Neural crest cell (in vitro differentiated cells): Measurements from ENCODE around the gene DAAM2. TPM values are rescaled to one million over a fixed set of nuclear protein-coding genes. Genes with fewer than 3 reads are reported as not detected.
A peak's percentile ranks its signal among the peaks of the same experiment; 100 is the strongest.

Experiments used
- DNase-seq: peaks from one replicate; pipeline ENCODE4 v3.0.0; 2021; ENCODE audit warnings: low read depth, mixed read lengths, low spot score
- H3K27ac Mint-ChIP-seq: one replicate; pipeline ENCODE4 v1.8.0; 2021; ENCODE audit warnings: mild to moderate bottlenecking, mixed read lengths; ENCODE audit not compliant: unreplicated experiment
- H3K27me3 Mint-ChIP-seq: 2 replicates; pipeline ENCODE4 v1.8.0; 2021; ENCODE audit warnings: low read depth, mild to moderate bottlenecking, mixed read lengths
- H3K36me3 Mint-ChIP-seq: 2 replicates; pipeline ENCODE4 v1.8.0; 2021; ENCODE audit warnings: low read depth, mild to moderate bottlenecking, mixed read lengths
- H3K4me1 Mint-ChIP-seq: 2 replicates; pipeline ENCODE4 v1.8.0; 2021; ENCODE audit warnings: mixed read lengths
- H3K4me3 Mint-ChIP-seq: one replicate; pipeline ENCODE4 v1.8.0; 2021; ENCODE audit warnings: mild to moderate bottlenecking, mixed read lengths
- H3K9me3 Mint-ChIP-seq: 2 replicates; pipeline ENCODE4 v1.8.0; 2021; ENCODE audit warnings: mixed read lengths
- CTCF ChIP-seq: fragments of 200-600 bp; sonication (generic); conservative IDR thresholded peaks from 2 replicates; pipeline ENCODE4 v1.5.0; 2021; ENCODE audit warnings: antibody characterized with exemption, mild to moderate bottlenecking
- total RNA-seq: library from RNA; stranded (reverse); gene quantifications from 2 replicates; pipeline ENCODE4 v1.2.1, GENCODE V29; 2021

Gene DAAM2
- total RNA-seq, 1 donor from 2014 or later = 17.6 TPM

GRCh38 chr6:39812496-39812852 lies 20.3 kb downstream of the DAAM2 start:
- Mint-ChIP-seq H3K4me1 (peaks cover 50% of the 10 kb centered on the region), H3K27me3 (no peaks in the 10 kb centered on the region), H3K4me3 (no peak overlapping the region), H3K27ac (no peak overlapping the region), H3K36me3 (peaks cover 4% of the 10 kb centered on the region), H3K9me3 (peaks cover 2% of the 10 kb centered on the region)
- TF ChIP-seq CTCF = no peak
- no peak for DNase-seq

GRCh38 chr6:39812853-39813533 lies 20.8 kb downstream of the DAAM2 start:
- TF ChIP-seq CTCF = no peak
- Mint-ChIP-seq H3K36me3 (peaks cover 4% of the 10 kb centered on the region), H3K9me3 (peaks cover 2% of the 10 kb centered on the region), H3K4me3 (no peak overlapping the region), H3K4me1 (peaks cover 50% of the 10 kb centered on the region), H3K27me3 (no peaks in the 10 kb centered on the region), H3K27ac (no peak overlapping the region)
- no peak for DNase-seq

DNA sequence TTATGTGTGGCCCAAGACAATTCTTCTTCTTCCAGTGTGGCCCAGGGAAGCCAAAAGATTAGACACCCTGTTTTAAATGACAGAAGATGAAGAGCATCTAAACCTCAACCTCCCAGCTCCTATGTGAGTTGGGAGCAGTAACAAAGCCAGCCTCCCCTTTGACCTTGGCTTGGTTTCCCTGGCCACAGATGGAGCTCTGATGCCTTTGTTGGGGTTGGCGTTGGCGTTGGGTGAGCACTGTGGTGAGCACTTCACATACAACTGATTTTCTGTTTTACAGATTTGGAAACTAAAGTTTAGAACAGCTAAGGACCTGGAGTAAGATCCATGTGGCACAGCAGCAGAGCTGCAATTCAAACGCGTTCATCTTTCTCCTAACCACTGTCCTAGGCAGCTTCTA lies 22.1 kb downstream of the DAAM2 start:
- no peak for TF ChIP-seq CTCF
- no peaks in the 10 kb centered on the region for H3K27me3 Mint-ChIP-seq
- H3K9me3 Mint-ChIP-seq = peaks cover 2% of the 10 kb centered on the region
- no peak overlapping the region for H3K27ac Mint-ChIP-seq
- no peak for DNase-seq
- H3K4me1 Mint-ChIP-seq = peaks cover 45% of the 10 kb centered on the region
- H3K4me3 Mint-ChIP-seq = no peak overlapping the region
- H3K36me3 Mint-ChIP-seq = peaks cover 4% of the 10 kb centered on the region

DNA sequence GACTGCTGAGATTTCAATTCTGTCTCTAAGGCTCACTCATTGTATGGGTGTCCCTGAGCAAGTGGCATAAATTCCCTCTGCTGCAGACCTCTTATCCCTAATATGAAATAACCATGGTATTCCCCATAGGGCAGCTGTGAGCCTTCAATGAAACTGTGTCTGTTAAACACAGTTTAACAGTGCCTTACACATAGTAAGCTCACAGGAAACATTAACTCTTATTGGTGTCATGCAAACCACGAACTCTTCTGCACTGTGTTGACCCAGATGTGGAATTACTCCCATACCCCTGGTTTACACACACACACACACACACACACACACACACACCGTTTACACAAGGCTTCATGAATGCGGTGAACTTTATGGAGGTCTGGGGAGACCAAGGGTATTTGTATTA lies 23.2 kb downstream of the DAAM2 start:
- H3K9me3 Mint-ChIP-seq = peaks cover 2% of the 10 kb centered on the region
- no peak for DNase-seq
- H3K4me3 Mint-ChIP-seq = no peak overlapping the region
- H3K4me1 Mint-ChIP-seq = peaks cover 49% of the 10 kb centered on the region
- peaks cover 4% of the 10 kb centered on the region for H3K36me3 Mint-ChIP-seq
- H3K27me3 Mint-ChIP-seq = no peaks in the 10 kb centered on the region
- no peak overlapping the region for H3K27ac Mint-ChIP-seq
- no peak for TF ChIP-seq CTCF

DNA sequence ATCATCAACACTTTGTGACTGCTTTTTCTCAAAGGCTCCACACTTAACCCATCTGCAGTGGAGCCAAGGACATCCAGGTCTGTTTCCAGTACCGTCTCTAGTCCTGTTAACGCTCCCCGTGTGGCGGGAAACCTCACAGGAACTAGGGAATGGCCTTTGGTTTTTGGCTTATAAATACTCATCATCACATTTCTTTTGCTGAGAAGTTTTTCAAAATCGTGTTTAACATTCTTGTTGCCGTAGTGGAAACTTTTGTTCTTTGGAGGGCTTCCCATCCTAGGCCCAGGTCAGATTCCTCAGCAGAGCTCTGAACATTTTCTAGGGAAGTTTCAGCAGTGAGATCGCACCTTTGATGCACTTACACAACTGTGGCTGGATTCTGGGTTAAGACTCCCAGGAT lies 24.6 kb downstream of the DAAM2 start:
- Mint-ChIP-seq H3K9me3 (no peaks in the 10 kb centered on the region), H3K27me3 (no peaks in the 10 kb centered on the region), H3K27ac (peak overlapping the region; percentile 46), H3K36me3 (peaks cover 2% of the 10 kb centered on the region), H3K4me1 (peaks cover 46% of the 10 kb centered on the region), H3K4me3 (no peak overlapping the region)
- TF ChIP-seq CTCF = no peak
- no peak for DNase-seq
